GM15510 (cell line): Measurements from ENCODE around the gene GLOD5.

ENCODE experiments used
- POLR2A ChIP-seq: IDR thresholded peaks from 3 replicates; pipeline ENCODE4 v1.6.1; 2011; ENCODE audit warnings: borderline replicate concordance; ENCODE audit not compliant: insufficient read length; ENCODE audit errors: extremely low read depth

The GLOD5 gene

GRCh38 chrX:48761674-48762471 is at the start of gene GLOD5:
Gene GLOD5 (plus strand): TSS chrX:48761747. CDS start chrX:48761791, 44 bp downstream.
- TF ChIP-seq POLR2A: no peak

GRCh38 chrX:48711929-48712505 is 49.5 kb upstream of the GLOD5 start:
- TF ChIP-seq POLR2A: no peak

- no peak for TF ChIP-seq POLR2A
Measured at GRCh38 chrX:48713847-48714246, 47.7 kb upstream of the GLOD5 start.

- TF ChIP-seq POLR2A: no peak
Measured at GRCh38 chrX:48714573-48714972, 47.0 kb upstream of the GLOD5 start.

GRCh38 chrX:48715072-48715471 is 46.5 kb upstream of the GLOD5 start:
- TF ChIP-seq POLR2A: no peak

- no peak for TF ChIP-seq POLR2A
Measured at GRCh38 chrX:48715876-48716502, 45.6 kb upstream of the GLOD5 start.

- TF ChIP-seq POLR2A: no peak
Measured at GRCh38 chrX:48719958-48720357, 41.6 kb upstream of the GLOD5 start.

- TF ChIP-seq POLR2A: no peak
Measured at GRCh38 chrX:48720577-48721250, 40.8 kb upstream of the GLOD5 start.

- TF ChIP-seq POLR2A: no peak
Measured at GRCh38 chrX:48721916-48722315, 39.6 kb upstream of the GLOD5 start.

GRCh38 chrX:48726596-48726995 is 35.0 kb upstream of the GLOD5 start:
- TF ChIP-seq POLR2A: no peak

- TF ChIP-seq POLR2A: no peak
Measured at GRCh38 chrX:48728653-48729052, 32.9 kb upstream of the GLOD5 start.

GRCh38 chrX:48736303-48736702 is 25.2 kb upstream of the GLOD5 start:
- no peak for TF ChIP-seq POLR2A

GRCh38 chrX:48736878-48737212 is 24.7 kb upstream of the GLOD5 start:
- no peak for TF ChIP-seq POLR2A

- peak; percentile 66 for TF ChIP-seq POLR2A
Measured at GRCh38 chrX:48737213-48737938, 24.2 kb upstream of the GLOD5 start.

- no peak for TF ChIP-seq POLR2A
Measured at GRCh38 chrX:48737940-48738339, 23.6 kb upstream of the GLOD5 start.

- TF ChIP-seq POLR2A: no peak
Measured at GRCh38 chrX:48741834-48742233, 19.7 kb upstream of the GLOD5 start.

- no peak for TF ChIP-seq POLR2A
Measured at GRCh38 chrX:48745222-48745621, 16.3 kb upstream of the GLOD5 start.
